ENCODE results near the gene HOXC9. TPM values are rescaled to one million over a fixed set of nuclear protein-coding genes. Genes with fewer than 3 reads are reported as not detected.

HOXC9 gene
- total RNA-seq, 1 experiment from 2014 or later: not detected

DNA sequence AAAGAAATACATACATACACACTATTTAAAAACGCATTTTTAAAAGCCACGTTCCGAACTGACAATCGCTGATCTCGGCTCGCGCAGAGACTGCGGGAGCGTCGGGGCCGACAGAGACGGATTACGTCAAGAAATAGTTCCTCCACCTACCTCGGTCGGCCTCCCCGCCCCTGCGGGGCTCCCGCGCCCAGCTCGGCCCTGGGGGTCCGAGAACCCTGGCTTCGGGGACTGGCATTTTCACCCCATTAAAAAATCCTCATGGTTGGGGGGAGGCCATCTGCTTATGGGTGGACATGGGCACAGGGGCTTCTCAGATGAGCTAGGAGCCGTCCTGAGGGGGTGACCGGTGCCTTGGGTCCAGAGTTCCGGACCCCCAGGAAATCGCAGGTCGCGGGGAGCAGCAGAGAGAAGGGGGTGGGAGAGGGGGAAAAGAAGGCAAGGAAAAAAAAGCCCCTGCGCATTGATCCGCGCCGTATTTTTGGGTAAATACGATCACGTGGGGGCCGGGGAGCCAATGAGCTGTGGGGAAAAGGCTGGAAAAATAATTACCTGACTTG lies 324 bp upstream of the HOXC9 start:
- no peak for DNase-seq
- no peak overlapping the region for H3K18ac ChIP-seq (ENCODE audit: insufficient read length, low read depth, low read length)

More for the DNA sequence above, 324 bp upstream of the HOXC9 start:
- H4K5ac ChIP-seq (ENCODE audit: insufficient read length, low read depth, low read length): no peak overlapping the region
- no peak overlapping the region for H3K56ac ChIP-seq (ENCODE audit: insufficient read length, low read depth, low read length)
- no peak overlapping the region for H2BK5ac ChIP-seq (ENCODE audit: insufficient read length, low read length)
- no peaks in the 10 kb centered on the region for H3K9me3 ChIP-seq (ENCODE audit: control insufficient read depth, low read depth, low read length)
- H2BK120ac ChIP-seq (ENCODE audit: low read depth, low read length, poor library complexity, severe bottlenecking): no peak overlapping the region
- TF ChIP-seq, protein P1, sequence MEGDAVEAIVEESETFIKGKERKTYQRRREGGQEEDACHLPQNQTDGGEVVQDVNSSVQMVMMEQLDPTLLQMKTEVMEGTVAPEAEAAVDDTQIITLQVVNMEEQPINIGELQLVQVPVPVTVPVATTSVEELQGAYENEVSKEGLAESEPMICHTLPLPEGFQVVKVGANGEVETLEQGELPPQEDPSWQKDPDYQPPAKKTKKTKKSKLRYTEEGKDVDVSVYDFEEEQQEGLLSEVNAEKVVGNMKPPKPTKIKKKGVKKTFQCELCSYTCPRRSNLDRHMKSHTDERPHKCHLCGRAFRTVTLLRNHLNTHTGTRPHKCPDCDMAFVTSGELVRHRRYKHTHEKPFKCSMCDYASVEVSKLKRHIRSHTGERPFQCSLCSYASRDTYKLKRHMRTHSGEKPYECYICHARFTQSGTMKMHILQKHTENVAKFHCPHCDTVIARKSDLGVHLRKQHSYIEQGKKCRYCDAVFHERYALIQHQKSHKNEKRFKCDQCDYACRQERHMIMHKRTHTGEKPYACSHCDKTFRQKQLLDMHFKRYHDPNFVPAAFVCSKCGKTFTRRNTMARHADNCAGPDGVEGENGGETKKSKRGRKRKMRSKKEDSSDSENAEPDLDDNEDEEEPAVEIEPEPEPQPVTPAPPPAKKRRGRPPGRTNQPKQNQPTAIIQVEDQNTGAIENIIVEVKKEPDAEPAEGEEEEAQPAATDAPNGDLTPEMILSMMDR (conservative IDR thresholded peaks at IDR 0.05): no peak
- peak overlapping the region; percentile 26 for H3K4me2 ChIP-seq (ENCODE audit: insufficient read depth, insufficient read length, low read length)
- H4K8ac ChIP-seq (replicated peaks; ENCODE audit: insufficient read length, low read depth, low read length): no peak overlapping the region
- no peak overlapping the region for H3K23ac ChIP-seq (ENCODE audit: insufficient read length, low read depth, low read length)
- H2BK15ac ChIP-seq (ENCODE audit: low read depth, low read length): no peak overlapping the region
- Mint-ChIP-seq H3K27ac (no peak overlapping the region), H3K4me1 (peaks cover 7 to 27% of the 10 kb centered on the region in 2 experiments), H3K9me3 (peaks cover 4 to 9% of the 10 kb centered on the region in 2 experiments; a peak in 3 of 5 replicates), H3K4me3 (peak overlapping the region; percentile 45 to 63), H3K27me3 (ENCODE audit: low read depth) (peaks cover 100% of the 10 kb centered on the region), H3K36me3 (ENCODE audit: insufficient read depth in 1 of 3, low read depth in 3 of 3) (no peaks in the 10 kb centered on the region)
- no peak overlapping the region for H3K4ac ChIP-seq (ENCODE audit: low read depth, low read length)
- H2AK5ac ChIP-seq (ENCODE audit: insufficient read length, low read length): no peak overlapping the region
- WGBS (ENCODE audit: extremely low coverage, insufficient read length, low lambda C conversion rate): no CpG with 5 or more reads among the region's 35 CpGs
- H3K27ac ChIP-seq (ENCODE audit: insufficient read length, low read depth, low read length): no peak overlapping the region
- H3K9ac ChIP-seq (ENCODE audit: extremely low read depth, insufficient read length, low read length): no peak overlapping the region
- H3K14ac ChIP-seq (ENCODE audit: insufficient read depth, low read length): no peak overlapping the region
- no peak overlapping the region for H3T11ph ChIP-seq (ENCODE audit: low read length)
- no peak overlapping the region for H2BK12ac ChIP-seq (ENCODE audit: insufficient read length, low read depth, low read length)
- H4K91ac ChIP-seq (ENCODE audit: insufficient read length, low read depth, low read length): no peak overlapping the region
- no peaks in the 10 kb centered on the region for H3K23me2 ChIP-seq (ENCODE audit: insufficient read length, low read depth, low read length, poor library complexity, severe bottlenecking)
- no peak overlapping the region for H2AFZ ChIP-seq (ENCODE audit: low read length)
- no peaks in the 10 kb centered on the region for H3K79me1 ChIP-seq (ENCODE audit: insufficient read depth, low read depth, low read length, poor library complexity, severe bottlenecking)
- no peaks in the 10 kb centered on the region for H3K79me2 ChIP-seq (ENCODE audit: insufficient read depth, low read length)
- peaks cover 99% of the 10 kb centered on the region for H3K27me3 ChIP-seq (ENCODE audit: insufficient read depth, low read length)
- no peaks in the 10 kb centered on the region for H3K4me1 ChIP-seq (ENCODE audit: insufficient read depth, low read length)
- H2BK20ac ChIP-seq (ENCODE audit: low read depth, low read length, poor library complexity, severe bottlenecking): no peak overlapping the region
- H4K20me1 ChIP-seq (ENCODE audit: control insufficient read depth, insufficient read depth, insufficient read length): no peaks in the 10 kb centered on the region
